ENCODE results near the gene SYT1. TPM values are rescaled to one million over a fixed set of nuclear protein-coding genes. Genes with fewer than 3 reads are reported as not detected.
"Not testable (repeated sequence)": the region's sequence is repeated elsewhere in the genome, so short reads cannot be mapped to it uniquely, and the experiment has no call there.

SYT1 gene
- total RNA-seq, 1 donor from 2014 or later = 8.4 TPM

- DNase-seq (ENCODE audit: low spot score) = no peak
These were observed 102.4 kb downstream of the SYT1 start for GRCh38 chr12:78966926-78967325.

GRCh38 chr12:78968226-78968625 lies 103.7 kb downstream of the SYT1 start:
- DNase-seq (ENCODE audit: low spot score) = no peak

GRCh38 chr12:78970041-78970440 lies 105.5 kb downstream of the SYT1 start:
- no peak for DNase-seq (ENCODE audit: low spot score)

GRCh38 chr12:78977304-78977867 lies 112.8 kb downstream of the SYT1 start:
- peak; percentile 5 for DNase-seq (ENCODE audit: low spot score)

GRCh38 chr12:78994168-78994791 lies 129.7 kb downstream of the SYT1 start:
- DNase-seq (ENCODE audit: low spot score) = no peak

GRCh38 chr12:79000501-79000900 lies 135.9 kb downstream of the SYT1 start:
- DNase-seq (ENCODE audit: low spot score) = no peak

GRCh38 chr12:79001404-79001803 lies 136.8 kb downstream of the SYT1 start:
- no peak for DNase-seq (ENCODE audit: low spot score)

GRCh38 chr12:79006306-79006705 lies 141.7 kb downstream of the SYT1 start:
- no peak for DNase-seq (ENCODE audit: low spot score)

GRCh38 chr12:79008591-79008990 lies 144.0 kb downstream of the SYT1 start:
- DNase-seq (ENCODE audit: low spot score) = no peak

- no peak for DNase-seq (ENCODE audit: low spot score)
These were observed 148.1 kb downstream of the SYT1 start for GRCh38 chr12:79012636-79013035.

- no peak for DNase-seq (ENCODE audit: low spot score)
These were observed 151.6 kb downstream of the SYT1 start for GRCh38 chr12:79016181-79016580.

GRCh38 chr12:79019672-79020071 lies 155.1 kb downstream of the SYT1 start:
- DNase-seq (ENCODE audit: low spot score) = no peak

- no peak for DNase-seq (ENCODE audit: low spot score)
These were observed 155.5 kb downstream of the SYT1 start for GRCh38 chr12:79020106-79020505.

GRCh38 chr12:79021021-79021420 lies 156.4 kb downstream of the SYT1 start:
- DNase-seq (ENCODE audit: low spot score) = no peak

- DNase-seq (ENCODE audit: low spot score) = no peak
These were observed 158.7 kb downstream of the SYT1 start for GRCh38 chr12:79023261-79023660.

GRCh38 chr12:79023784-79024183 lies 159.2 kb downstream of the SYT1 start:
- DNase-seq (ENCODE audit: low spot score) = no peak

GRCh38 chr12:79033788-79034187 lies 169.2 kb downstream of the SYT1 start:
- DNase-seq (ENCODE audit: low spot score) = no peak

- not testable (repeated sequence) for DNase-seq (ENCODE audit: low spot score)
These were observed 180.2 kb downstream of the SYT1 start for GRCh38 chr12:79044748-79045147.

GRCh38 chr12:79045149-79045703 lies 180.7 kb downstream of the SYT1 start:
- DNase-seq (ENCODE audit: low spot score) = not testable (repeated sequence)

- DNase-seq (ENCODE audit: low spot score) = no peak
These were observed 181.4 kb downstream of the SYT1 start for GRCh38 chr12:79046021-79046420.

GRCh38 chr12:79048962-79049361 lies 184.4 kb downstream of the SYT1 start:
- DNase-seq (ENCODE audit: low spot score) = no peak

- DNase-seq (ENCODE audit: low spot score) = no peak
These were observed 188.8 kb downstream of the SYT1 start for GRCh38 chr12:79053394-79053793.

GRCh38 chr12:79055926-79056674 lies 191.5 kb downstream of the SYT1 start:
- no peak for DNase-seq (ENCODE audit: low spot score)

Data from umbilical cord (tissue), 2 donors.